Measurements from ENCODE around the gene PCID2. TPM values are rescaled to one million over a fixed set of nuclear protein-coding genes. Genes with fewer than 3 reads are reported as not detected.

The PCID2 gene
- total RNA-seq, 4 donors from 2014 or later = 38.4 to 61.7 (median 46.0) TPM

DNA sequence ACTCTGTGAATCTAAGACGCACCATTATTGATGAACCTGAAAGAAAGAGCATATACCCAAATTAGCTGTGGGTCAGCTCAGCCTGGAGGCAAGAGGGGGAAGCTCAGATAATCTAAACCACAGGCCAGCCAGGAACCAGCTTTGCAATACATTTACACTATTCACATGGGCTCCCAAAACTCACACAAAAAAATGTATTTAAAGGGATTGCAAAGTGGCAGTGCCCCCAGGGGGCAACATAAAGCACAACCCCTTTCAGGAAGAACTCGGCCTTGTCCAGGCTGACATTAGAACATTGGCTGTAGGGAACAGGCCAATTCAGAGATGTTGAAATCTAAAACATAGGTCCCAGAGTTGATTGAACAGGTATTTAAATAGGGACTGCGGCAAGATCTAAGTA is 53.3 kb downstream of the PCID2 start:
- TF ChIP-seq CTCF (IDR thresholded peaks at IDR 0.05; ENCODE audit: low read depth) = no peak

GRCh38 chr13:113153810-113154748 is 54.4 kb downstream of the PCID2 start:
- TF ChIP-seq CTCF (IDR thresholded peaks at IDR 0.05; ENCODE audit: low read depth) = no peak

DNA sequence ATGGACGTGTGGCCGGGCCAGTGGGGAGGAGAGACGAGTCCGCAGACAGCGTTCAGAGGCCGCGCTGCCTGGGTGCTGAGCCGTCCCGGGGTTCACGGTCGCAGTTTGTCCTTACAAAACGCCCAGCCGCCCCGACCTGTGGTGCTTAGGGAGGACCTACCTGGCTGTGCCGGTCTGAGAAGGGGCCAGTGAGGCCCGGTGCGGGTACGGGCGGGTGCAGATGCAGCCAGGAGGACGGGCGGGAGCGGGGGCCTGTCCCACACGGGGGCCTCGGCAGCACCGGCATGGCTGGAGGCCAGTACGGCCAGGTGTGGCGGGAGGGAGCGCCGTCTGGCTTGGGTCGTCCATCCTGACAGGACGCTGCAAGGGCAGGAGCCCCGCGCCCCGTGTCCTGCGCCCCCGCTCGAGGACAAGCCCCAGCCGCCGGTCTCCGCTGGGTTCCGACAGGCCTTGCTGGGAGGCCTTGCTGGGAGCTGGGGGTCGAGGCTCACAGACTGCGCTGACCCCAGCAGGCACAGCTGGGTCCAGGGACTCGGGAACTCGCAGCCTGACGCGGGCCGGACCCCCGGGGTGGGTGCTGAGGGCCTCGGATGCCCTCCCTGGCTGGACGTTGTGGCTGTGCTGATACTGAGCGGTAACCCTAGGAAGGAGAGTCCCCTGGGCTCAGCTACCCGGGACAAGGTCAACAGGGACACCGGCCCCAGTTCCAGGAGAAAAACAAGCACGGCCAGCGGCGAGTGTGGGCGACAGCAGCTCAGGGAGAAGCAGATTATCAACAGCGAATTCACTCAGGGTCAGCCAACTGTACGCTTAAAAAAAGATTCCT is 55.3 kb downstream of the PCID2 start:
- no peak for TF ChIP-seq CTCF (IDR thresholded peaks at IDR 0.05; ENCODE audit: low read depth)

GRCh38 chr13:113152691-113152983 is 55.8 kb downstream of the PCID2 start:
- no peak for TF ChIP-seq CTCF (IDR thresholded peaks at IDR 0.05; ENCODE audit: low read depth)

- no peak for TF ChIP-seq CTCF (IDR thresholded peaks at IDR 0.05; ENCODE audit: low read depth)
These were observed 56.5 kb downstream of the PCID2 start for GRCh38 chr13:113151745-113152690.

DNA sequence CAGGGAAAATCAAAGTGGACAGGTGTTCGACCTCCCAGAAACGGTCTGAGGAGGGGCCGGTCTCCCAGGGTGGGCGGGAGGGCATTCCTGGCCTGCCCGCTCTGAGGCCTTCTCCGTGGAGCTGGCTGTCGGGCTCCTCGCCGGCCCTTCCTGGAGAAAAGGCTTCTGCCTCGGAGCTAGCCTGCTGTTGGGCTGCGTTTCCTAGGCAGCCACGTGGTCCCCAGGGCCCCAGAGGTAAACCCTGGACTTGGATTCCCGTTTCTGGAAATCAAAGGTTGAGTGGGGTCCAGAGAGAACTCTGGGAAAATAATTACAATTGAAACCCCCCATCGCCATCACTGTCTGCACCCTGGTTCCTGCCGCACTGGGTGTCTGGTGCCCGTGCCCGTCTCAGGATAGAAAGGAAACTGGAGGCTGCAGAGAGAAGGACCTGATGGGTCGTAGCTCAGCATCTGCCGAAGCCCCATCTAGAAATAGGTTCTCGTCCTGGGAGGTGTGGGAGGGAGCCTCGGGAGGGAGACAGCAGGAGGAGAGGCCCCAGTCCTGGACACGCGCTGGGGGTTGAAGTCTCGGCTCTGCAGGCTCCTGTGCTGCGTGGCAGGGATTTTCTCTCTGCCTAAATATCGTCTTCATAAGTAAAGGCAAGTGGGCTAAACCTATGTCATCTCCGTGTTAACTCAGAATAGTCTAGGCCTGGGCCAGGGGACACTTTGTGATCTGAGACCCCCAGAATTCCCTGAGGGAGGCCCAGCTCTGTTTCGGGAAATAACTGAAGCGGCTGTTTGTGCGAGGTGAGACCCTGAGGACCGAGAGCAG is 57.7 kb downstream of the PCID2 start:
- TF ChIP-seq CTCF (IDR thresholded peaks at IDR 0.05; ENCODE audit: low read depth) = no peak

Measured in subcutaneous adipose tissue (tissue), 4 donors.